H9 (cell line): ENCODE measurements around the gene XXYLT1. TPM values are rescaled to one million over a fixed set of nuclear protein-coding genes. Genes with fewer than 3 reads are reported as not detected.

Source experiments
- DNase-seq: peaks from one replicate; pipeline ENCODE4 v3.0.0-alpha.2; 2017
- H2AFZ ChIP-seq: one replicate; pipeline ENCODE4 v1.6.1; 2013; ENCODE audit warnings: mild to moderate bottlenecking, low read length, control low read depth, moderate library complexity
- H2AK5ac ChIP-seq: 2 replicates; pipeline ENCODE4 v1.6.1; 2013; ENCODE audit warnings: low read length, control low read depth, mixed read lengths; ENCODE audit not compliant: insufficient read length
- H2BK120ac ChIP-seq: one replicate; pipeline ENCODE4 v1.6.1; 2013; ENCODE audit warnings: low read depth, mild to moderate bottlenecking, low read length, control low read depth, inconsistent platforms; ENCODE audit not compliant: poor library complexity, severe bottlenecking
- H2BK12ac ChIP-seq: 2 replicates; pipeline ENCODE4 v1.6.1; 2013; ENCODE audit warnings: low read length, control low read depth, mixed read lengths, low read depth; ENCODE audit not compliant: insufficient read length
- H2BK15ac ChIP-seq: 2 replicates; pipeline ENCODE4 v1.6.1; 2013; ENCODE audit warnings: low read depth, low read length, control low read depth
- H2BK20ac ChIP-seq: one replicate; pipeline ENCODE4 v1.6.1; 2013; ENCODE audit warnings: low read depth, mild to moderate bottlenecking, low read length, control low read depth, inconsistent platforms; ENCODE audit not compliant: poor library complexity, severe bottlenecking
- H2BK5ac ChIP-seq: 2 replicates; pipeline ENCODE4 v1.6.1; 2013; ENCODE audit warnings: low read length, control low read depth, mixed read lengths; ENCODE audit not compliant: insufficient read length
- H3K14ac ChIP-seq: 2 replicates; pipeline ENCODE4 v1.6.1; 2013; ENCODE audit warnings: low read length, control low read depth; ENCODE audit not compliant: insufficient read depth
- H3K18ac ChIP-seq: 2 replicates; pipeline ENCODE4 v1.6.1; 2013; ENCODE audit warnings: low read depth, mild to moderate bottlenecking, mixed read lengths, low read length, control low read depth; ENCODE audit not compliant: insufficient read length
- H3K23ac ChIP-seq: 2 replicates; pipeline ENCODE4 v1.6.1; 2013; ENCODE audit warnings: low read length, control low read depth, mixed read lengths, low read depth; ENCODE audit not compliant: insufficient read length
- H3K23me2 ChIP-seq: 2 replicates; pipeline ENCODE4 v1.6.1; 2013; ENCODE audit warnings: low read depth, mild to moderate bottlenecking, mixed read lengths, low read length, control low read depth; ENCODE audit not compliant: insufficient read length, poor library complexity, severe bottlenecking
- H3K27ac ChIP-seq: 2 replicates; pipeline ENCODE4 v1.5.1; 2013; ENCODE audit warnings: low read length, control low read depth, mixed read lengths, low read depth; ENCODE audit not compliant: insufficient read length
- H3K27me3 ChIP-seq: 2 replicates; pipeline ENCODE4 v1.6.1; 2013; ENCODE audit warnings: low read length, control low read depth, inconsistent platforms; ENCODE audit not compliant: insufficient read depth
- H3K4ac ChIP-seq: 2 replicates; pipeline ENCODE4 v1.6.1; 2013; ENCODE audit warnings: low read depth, mild to moderate bottlenecking, control low read depth, inconsistent platforms, low read length, moderate library complexity
- H3K4me1 ChIP-seq: 2 replicates; pipeline ENCODE4 v1.6.1; 2013; ENCODE audit warnings: low read length, control low read depth, inconsistent platforms; ENCODE audit not compliant: insufficient read depth
- H3K4me2 ChIP-seq: 2 replicates; pipeline ENCODE4 v1.6.1; 2013; ENCODE audit warnings: low read length, control low read depth, mixed read lengths; ENCODE audit not compliant: insufficient read length, insufficient read depth
- H3K56ac ChIP-seq: 2 replicates; pipeline ENCODE4 v1.6.1; 2013; ENCODE audit warnings: low read depth, mild to moderate bottlenecking, mixed read lengths, low read length, control low read depth; ENCODE audit not compliant: insufficient read length
- H3K79me1 ChIP-seq: 2 replicates; pipeline ENCODE4 v1.6.1; 2013; ENCODE audit warnings: low read depth, mild to moderate bottlenecking, moderate library complexity, low read length, control low read depth, inconsistent platforms; ENCODE audit not compliant: insufficient read depth, poor library complexity, severe bottlenecking
- H3K79me2 ChIP-seq: 2 replicates; pipeline ENCODE4 v1.6.1; 2013; ENCODE audit warnings: low read length, control low read depth, inconsistent platforms; ENCODE audit not compliant: insufficient read depth
- H3K9ac ChIP-seq: 2 replicates; pipeline ENCODE4 v1.6.1; 2013; ENCODE audit warnings: low read length, control low read depth, mixed read lengths; ENCODE audit not compliant: insufficient read length; ENCODE audit errors: extremely low read depth
- H3K9me3 ChIP-seq: one replicate; pipeline ENCODE4 v1.6.1; 2013; ENCODE audit warnings: low read depth, low read length, inconsistent platforms; ENCODE audit not compliant: control insufficient read depth
- H3T11ph ChIP-seq: one replicate; pipeline ENCODE4 v1.6.1; 2013; ENCODE audit warnings: mild to moderate bottlenecking, low read length, control low read depth, inconsistent platforms
- H4K20me1 ChIP-seq: one replicate; pipeline ENCODE4 v1.6.1; 2013; ENCODE audit not compliant: control insufficient read depth, insufficient read length, insufficient read depth
- H4K5ac ChIP-seq: 2 replicates; pipeline ENCODE4 v1.6.1; 2013; ENCODE audit warnings: low read depth, mild to moderate bottlenecking, mixed read lengths, low read length, control low read depth; ENCODE audit not compliant: insufficient read length
- H4K8ac ChIP-seq: replicated peaks from 2 replicates; pipeline ENCODE4 v1.6.1; 2013; ENCODE audit warnings: low read length, control low read depth, mixed read lengths, low read depth; ENCODE audit not compliant: insufficient read length
- H4K91ac ChIP-seq: 2 replicates; pipeline ENCODE4 v1.6.1; 2013; ENCODE audit warnings: low read depth, mild to moderate bottlenecking, moderate library complexity, mixed read lengths, low read length, control low read depth; ENCODE audit not compliant: insufficient read length
- H3K27ac Mint-ChIP-seq, 3 experiments: 2 replicates in 2 of 3; 3 replicates in 1 of 3; pipeline ENCODE4 v1.8.0; 2020 to 2021; ENCODE audit warnings: mixed read lengths in 3 of 3, mild to moderate bottlenecking in 1 of 3, moderate library complexity in 1 of 3
- H3K27me3 Mint-ChIP-seq: 2 replicates; pipeline ENCODE4 v1.8.0; 2021; ENCODE audit warnings: low read depth, mild to moderate bottlenecking, moderate library complexity, mixed read lengths
- H3K36me3 Mint-ChIP-seq, 3 experiments: 2 replicates in 2 of 3; 3 replicates in 1 of 3; pipeline ENCODE4 v1.8.0; 2020 to 2021; ENCODE audit warnings: low read depth in 3 of 3, mixed read lengths in 3 of 3; ENCODE audit not compliant: insufficient read depth in 1 of 3
- H3K4me1 Mint-ChIP-seq, 2 experiments: 2 replicates each; pipeline ENCODE4 v1.8.0; 2020; ENCODE audit warnings: mixed read lengths in 2 of 2
- H3K4me3 Mint-ChIP-seq, 2 experiments: 2 replicates in 1 of 2; 3 replicates in 1 of 2; pipeline ENCODE4 v1.8.0; 2020 to 2021; ENCODE audit warnings: mild to moderate bottlenecking in 2 of 2, mixed read lengths in 2 of 2, moderate library complexity in 1 of 2
- H3K9me3 Mint-ChIP-seq, 2 experiments: 2 replicates in 1 of 2; 3 replicates in 1 of 2; pipeline ENCODE4 v1.8.0; 2020; ENCODE audit warnings: mild to moderate bottlenecking in 2 of 2, mixed read lengths in 2 of 2, moderate library complexity in 1 of 2
- WGBS: extraction: QIAGEN DNeasy Blood & Tissue Kit; methylation state at CpG from one replicate; pipeline ENCODE4 v1.1.7; 2013; ENCODE audit warnings: missing lambda C conversion rate, low lambda C conversion rate, mixed read lengths; ENCODE audit not compliant: insufficient read length; ENCODE audit errors: extremely low coverage; 5-methylcytosine and 5-hydroxymethylcytosine counted together
- total RNA-seq: library from RNA; stranded (reverse); gene quantifications from 2 replicates; pipeline ENCODE4 v1.2.1, GENCODE V29; 2021
- TF ChIP-seq, protein P1 (sequence below): fragments of 200-600 bp; sonication (generic); conservative IDR thresholded peaks from 3 replicates; pipeline ENCODE4 v1.8.0; 2021; ENCODE audit warnings: antibody characterized with exemption, mild to moderate bottlenecking

The XXYLT1 gene
- total RNA-seq, 1 experiment from 2014 or later: 22.7 TPM

DNA sequence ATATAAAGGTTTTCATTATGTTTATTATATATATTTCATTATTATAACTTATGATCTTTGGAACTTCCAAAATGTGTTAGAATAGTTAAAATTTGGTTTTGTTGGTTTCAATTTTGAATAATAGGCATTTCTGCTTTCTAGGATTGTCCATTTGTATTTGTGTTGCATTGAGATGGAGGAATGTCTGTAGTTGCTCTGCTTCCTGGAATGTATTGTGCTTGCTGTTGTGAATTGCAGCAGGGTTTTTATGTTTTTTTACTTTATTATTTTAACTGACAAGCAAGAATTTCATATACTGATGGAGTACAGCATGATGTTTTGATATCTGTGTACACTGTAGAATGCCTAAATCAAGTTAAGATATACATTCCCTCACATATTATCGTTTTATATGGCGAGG lies 247.4 kb downstream of the XXYLT1 start:
- Mint-ChIP-seq H3K9me3 (peaks cover 5 to 9% of the 10 kb centered on the region in 2 experiments; a peak in 3 of 5 replicates), H3K27ac (no peak overlapping the region), H3K4me1 (no peaks in the 10 kb centered on the region), H3K4me3 (no peak overlapping the region), H3K36me3 (peaks cover 0 to 4% (median 1%) of the 10 kb centered on the region in 3 experiments; a peak in 1 of 7 replicates), H3K27me3 (peaks cover 17% of the 10 kb centered on the region)
- no peak overlapping the region for H3K4ac ChIP-seq
- WGBS: no CpG with 5 or more reads among the region's 2 CpGs
- H4K5ac ChIP-seq: no peak overlapping the region
- H3K56ac ChIP-seq: no peak overlapping the region
- no peak overlapping the region for H3K18ac ChIP-seq
- H4K8ac ChIP-seq: no peak overlapping the region
- H4K20me1 ChIP-seq: no peaks in the 10 kb centered on the region
- H3K4me2 ChIP-seq: no peak overlapping the region
- H2AK5ac ChIP-seq: no peak overlapping the region
- no peak overlapping the region for H2BK120ac ChIP-seq
- no peak overlapping the region for H3K9ac ChIP-seq
- H3K9me3 ChIP-seq: no peaks in the 10 kb centered on the region
- no peaks in the 10 kb centered on the region for H3K4me1 ChIP-seq
- no peaks in the 10 kb centered on the region for H3K79me2 ChIP-seq
- no peak overlapping the region for H3T11ph ChIP-seq
- DNase-seq: no peak
- no peak overlapping the region for H2BK5ac ChIP-seq
- H3K23ac ChIP-seq: no peak overlapping the region
- no peak overlapping the region for H2BK20ac ChIP-seq
- no peaks in the 10 kb centered on the region for H3K79me1 ChIP-seq
- no peak overlapping the region for H3K27ac ChIP-seq
- no peak overlapping the region for H4K91ac ChIP-seq
- H2AFZ ChIP-seq: no peak overlapping the region
- TF ChIP-seq, protein P1, sequence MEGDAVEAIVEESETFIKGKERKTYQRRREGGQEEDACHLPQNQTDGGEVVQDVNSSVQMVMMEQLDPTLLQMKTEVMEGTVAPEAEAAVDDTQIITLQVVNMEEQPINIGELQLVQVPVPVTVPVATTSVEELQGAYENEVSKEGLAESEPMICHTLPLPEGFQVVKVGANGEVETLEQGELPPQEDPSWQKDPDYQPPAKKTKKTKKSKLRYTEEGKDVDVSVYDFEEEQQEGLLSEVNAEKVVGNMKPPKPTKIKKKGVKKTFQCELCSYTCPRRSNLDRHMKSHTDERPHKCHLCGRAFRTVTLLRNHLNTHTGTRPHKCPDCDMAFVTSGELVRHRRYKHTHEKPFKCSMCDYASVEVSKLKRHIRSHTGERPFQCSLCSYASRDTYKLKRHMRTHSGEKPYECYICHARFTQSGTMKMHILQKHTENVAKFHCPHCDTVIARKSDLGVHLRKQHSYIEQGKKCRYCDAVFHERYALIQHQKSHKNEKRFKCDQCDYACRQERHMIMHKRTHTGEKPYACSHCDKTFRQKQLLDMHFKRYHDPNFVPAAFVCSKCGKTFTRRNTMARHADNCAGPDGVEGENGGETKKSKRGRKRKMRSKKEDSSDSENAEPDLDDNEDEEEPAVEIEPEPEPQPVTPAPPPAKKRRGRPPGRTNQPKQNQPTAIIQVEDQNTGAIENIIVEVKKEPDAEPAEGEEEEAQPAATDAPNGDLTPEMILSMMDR: no peak
- H3K14ac ChIP-seq: no peak overlapping the region
- H3K23me2 ChIP-seq: no peaks in the 10 kb centered on the region
- H3K27me3 ChIP-seq: no peaks in the 10 kb centered on the region
- H2BK15ac ChIP-seq: no peak overlapping the region
- no peak overlapping the region for H2BK12ac ChIP-seq
